Epidermal melanocyte (primary cell): ENCODE data around the gene PGM1.

Source experiments
- DNase-seq: peaks from one replicate; pipeline ENCODE4 v3.0.0; 2011; ENCODE audit warnings: low spot score; ENCODE audit not compliant: insufficient read length

PGM1 gene

GRCh38 chr1:63693944-63694571 is 100.8 kb downstream of the PGM1 start:
- no peak for DNase-seq

- DNase-seq: no peak
Observed at GRCh38 chr1:63698001-63698838, 105.0 kb downstream of the PGM1 start.

GRCh38 chr1:63701187-63701586 is 108.0 kb downstream of the PGM1 start:
- no peak for DNase-seq

GRCh38 chr1:63703701-63704107 is 110.5 kb downstream of the PGM1 start:
- no peak for DNase-seq

- DNase-seq: no peak
Observed at GRCh38 chr1:63704443-63704842, 111.2 kb downstream of the PGM1 start.

- no peak for DNase-seq
Observed at GRCh38 chr1:63705078-63705477, 111.9 kb downstream of the PGM1 start.

- DNase-seq: no peak
Observed at GRCh38 chr1:63709267-63709828, 116.1 kb downstream of the PGM1 start.
